IPS-NIHi11 (cell line): ENCODE measurements around the gene SH2D7.

Source experiments
- DNase-seq: peaks from one replicate; pipeline ENCODE4 v3.0.0; 2012; ENCODE audit warnings: mixed read lengths, low spot score

Gene SH2D7

GRCh38 chr15:78061963-78062427, 30.4 kb upstream of the SH2D7 start:
- DNase-seq = no peak

DNA sequence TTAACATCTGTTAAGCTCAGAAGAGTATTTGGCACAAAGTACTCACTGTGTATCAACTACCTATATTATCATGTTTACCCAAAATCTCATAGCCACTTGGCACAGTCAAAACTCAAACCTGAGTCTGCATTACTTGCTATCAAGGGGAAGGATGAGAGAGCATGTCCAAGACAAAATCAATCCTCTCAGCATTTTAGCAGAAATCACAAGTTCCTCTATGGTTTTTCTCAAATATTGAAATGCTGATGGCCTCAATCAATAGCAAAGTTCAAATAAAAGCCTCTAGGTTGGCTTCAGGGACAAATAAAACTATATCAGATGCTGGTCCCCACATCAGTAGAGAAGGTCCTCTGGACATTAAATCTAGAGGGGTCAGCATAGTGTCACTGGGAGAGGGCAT, 29.1 kb upstream of the SH2D7 start:
- DNase-seq = no peak

DNA sequence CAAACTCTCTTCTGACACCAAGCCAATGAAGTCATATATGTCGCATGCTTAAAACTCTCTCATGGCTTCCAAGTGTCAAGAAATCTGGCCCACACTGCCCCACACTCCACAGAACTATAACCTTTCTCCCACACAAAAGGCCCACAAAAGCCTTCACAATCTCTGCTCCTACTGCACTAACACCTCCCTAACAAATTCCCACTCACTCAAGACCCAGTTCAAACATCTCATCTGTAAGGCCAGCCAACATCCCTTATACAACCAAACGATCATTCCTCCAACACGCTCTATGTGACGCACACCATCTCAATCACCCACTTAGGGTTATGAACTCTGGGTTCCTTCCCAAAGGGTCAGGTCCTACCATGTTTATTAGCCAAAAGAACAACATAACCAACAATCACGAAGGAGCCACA, 28.4 kb upstream of the SH2D7 start:
- no peak for DNase-seq

DNA sequence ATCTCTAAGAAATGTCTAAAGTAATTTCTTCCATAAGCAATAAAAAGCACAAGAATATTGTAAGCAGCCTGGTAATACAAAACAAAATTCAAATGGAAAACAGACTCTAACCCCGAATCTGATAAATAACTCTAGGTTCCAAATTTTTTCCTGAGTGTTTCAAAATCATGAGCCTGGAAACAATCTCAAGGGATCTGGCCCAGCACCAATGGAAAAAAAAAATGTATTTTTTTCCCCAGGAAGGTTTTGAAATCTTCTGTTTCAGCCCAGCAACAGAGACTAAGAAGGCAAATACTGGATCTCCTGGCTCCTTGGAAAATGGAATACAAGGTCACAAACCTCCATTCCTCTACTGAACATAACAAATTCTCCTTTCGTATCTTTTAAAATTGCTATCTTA, 27.8 kb upstream of the SH2D7 start:
- DNase-seq = no peak

GRCh38 chr15:78065284-78065872, 27.0 kb upstream of the SH2D7 start:
- no peak for DNase-seq

GRCh38 chr15:78065973-78066946, 26.1 kb upstream of the SH2D7 start:
- DNase-seq = no peak

DNA sequence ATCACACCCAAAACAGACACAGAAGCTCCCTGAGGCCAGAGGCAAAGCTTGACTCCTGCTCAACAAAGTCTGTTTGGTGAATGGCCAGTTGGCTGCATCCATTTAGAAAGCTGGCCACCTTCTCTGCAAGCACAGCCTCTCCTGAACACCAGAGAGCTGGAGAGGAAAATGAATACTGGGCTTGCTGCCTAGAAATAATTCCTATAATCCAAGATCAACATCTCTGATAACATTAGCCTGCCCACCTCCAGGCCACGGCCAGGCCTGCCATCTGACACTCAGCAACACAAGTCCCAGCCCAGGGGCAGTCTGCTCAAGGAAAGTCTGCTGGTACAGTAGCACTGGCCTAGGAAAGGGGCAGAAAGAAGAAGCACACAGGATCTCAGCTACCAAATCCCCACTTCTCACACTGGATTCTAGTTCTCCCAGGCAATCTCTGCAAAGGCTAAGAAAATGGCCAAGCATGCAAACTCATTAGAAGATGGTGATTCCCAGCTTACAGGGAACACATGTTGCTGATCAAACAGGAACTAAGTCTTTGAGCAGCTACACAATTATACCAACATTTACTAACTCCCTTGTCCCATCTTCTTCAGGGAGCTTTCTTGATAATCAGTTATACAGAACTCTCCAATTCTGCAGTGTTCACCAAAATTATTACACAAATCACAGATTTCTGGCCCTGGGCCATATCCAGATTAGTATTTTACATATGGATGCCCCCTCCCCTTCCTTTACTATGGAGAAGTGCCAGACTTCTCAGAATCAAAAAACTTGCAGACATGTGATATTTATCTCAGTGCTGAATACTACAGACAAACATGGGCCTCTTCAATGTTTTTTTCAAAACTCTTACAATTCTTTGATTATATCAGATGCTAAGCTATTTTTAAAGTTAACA, 24.8 kb upstream of the SH2D7 start:
- no peak for DNase-seq

- no peak for DNase-seq
Measured at GRCh38 chr15:78069052-78069414, 23.3 kb upstream of the SH2D7 start.

DNA sequence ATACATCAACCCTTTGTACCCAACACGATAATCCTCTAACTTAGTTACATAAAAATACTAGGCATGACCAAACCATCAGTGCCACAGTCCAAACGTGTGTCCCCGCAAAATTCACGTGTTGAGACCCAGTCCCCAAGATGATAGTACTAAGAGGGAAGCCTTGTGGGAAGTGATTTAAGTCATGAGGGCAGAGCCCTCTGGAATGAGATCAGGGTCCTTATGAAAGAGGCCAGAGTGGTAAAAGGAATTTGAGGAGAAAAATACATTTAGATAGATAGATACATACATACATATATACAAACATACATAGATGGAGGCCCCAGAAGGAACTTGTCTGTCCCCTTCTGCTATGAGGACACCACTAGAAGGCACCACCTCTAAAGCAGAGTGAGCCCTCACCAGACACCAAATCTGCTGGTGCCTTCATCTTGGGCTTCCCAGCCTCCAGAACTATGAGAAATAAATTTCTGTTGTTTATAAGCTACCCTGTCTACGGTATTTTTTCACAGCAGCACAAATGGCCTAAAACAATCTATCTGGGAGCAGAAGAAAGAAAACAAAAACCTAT, 22.8 kb upstream of the SH2D7 start:
- no peak for DNase-seq

DNA sequence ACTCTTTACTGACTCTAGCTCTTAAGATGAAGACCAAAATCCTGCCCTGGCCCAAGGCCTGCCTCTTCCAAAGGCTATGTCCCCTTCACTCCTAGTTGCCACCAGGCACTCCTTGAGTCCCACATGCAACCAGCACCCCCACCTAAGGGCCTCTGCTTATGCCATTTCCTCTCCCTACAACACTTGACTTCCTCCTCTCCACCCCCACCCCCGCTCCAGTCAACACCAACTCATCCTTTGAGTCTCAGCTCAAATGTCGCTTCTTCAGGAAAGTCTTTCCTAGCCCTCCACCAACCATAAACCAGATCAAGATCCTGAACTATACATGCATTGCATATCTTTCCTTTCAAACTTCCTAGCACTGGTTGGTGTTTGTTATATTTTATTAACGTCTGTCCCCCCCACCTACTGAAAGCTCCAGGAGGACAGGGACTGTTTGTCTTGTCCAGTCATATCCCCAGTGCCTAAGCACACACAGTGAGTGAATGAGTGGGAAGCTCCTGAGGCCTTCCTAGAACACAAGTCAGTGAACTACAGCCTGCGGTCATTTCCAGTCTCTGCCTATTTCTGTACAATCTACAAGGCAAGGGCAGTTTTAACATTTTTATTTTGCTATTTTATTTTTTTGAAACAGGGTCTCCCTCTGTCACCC, 22.2 kb upstream of the SH2D7 start:
- DNase-seq = no peak

DNA sequence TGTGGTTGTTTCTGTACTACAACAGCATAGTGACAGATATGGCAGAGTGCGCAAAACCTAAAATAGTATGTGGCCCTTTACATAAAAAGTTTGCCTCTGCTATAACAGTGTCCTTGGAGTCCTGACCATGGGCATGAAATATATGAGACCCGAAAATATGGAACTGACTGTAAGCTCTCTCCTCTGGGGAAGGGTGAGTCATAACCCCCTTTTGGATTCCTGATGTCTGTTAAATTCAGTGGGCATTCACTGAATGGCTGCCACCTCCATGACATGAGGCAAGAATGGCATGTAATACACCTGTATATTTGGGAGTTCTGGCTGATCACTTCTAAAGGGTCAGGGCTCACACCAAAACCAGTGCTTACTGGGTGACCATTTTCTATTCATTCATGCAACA, 21.0 kb upstream of the SH2D7 start:
- DNase-seq = no peak

- DNase-seq = no peak
Measured at GRCh38 chr15:78072080-78072892, 20.1 kb upstream of the SH2D7 start.

DNA sequence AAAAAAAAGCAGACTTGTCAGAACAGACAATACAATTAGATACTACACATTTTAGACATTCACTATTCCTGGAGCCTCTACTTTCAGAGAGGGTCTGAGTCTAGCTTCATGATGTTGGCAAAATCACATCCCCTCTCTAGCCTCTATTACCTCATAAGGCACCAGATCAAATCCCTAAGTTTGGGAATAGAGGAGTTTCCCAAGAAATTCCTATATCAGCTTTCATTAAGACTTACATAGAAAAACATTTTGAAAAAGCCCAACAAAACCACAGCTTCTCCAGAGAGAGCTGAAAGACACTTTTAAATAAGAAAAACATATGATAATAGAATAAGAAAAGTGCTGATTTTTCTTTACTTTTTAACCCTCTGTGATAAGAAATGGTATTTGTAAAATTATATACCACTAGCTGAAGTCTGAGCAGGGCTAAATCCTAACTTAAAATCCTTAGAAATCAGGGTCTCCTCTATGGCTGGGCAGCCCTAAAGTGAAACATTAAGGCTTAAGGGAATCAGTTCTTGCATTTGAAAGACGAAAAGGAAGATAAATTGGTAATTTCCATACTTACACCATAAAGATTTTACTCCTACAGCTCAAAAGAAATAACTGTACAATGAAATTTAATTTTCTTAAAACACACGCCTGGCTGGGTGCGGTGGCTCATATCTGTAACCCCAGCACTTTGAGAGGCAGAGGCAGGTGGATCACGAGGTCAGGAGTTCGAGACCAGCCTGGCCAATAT, 19.1 kb upstream of the SH2D7 start:
- no peak for DNase-seq

- peak; percentile 46 for DNase-seq
Measured at GRCh38 chr15:78075490-78076230, 16.7 kb upstream of the SH2D7 start.

DNA sequence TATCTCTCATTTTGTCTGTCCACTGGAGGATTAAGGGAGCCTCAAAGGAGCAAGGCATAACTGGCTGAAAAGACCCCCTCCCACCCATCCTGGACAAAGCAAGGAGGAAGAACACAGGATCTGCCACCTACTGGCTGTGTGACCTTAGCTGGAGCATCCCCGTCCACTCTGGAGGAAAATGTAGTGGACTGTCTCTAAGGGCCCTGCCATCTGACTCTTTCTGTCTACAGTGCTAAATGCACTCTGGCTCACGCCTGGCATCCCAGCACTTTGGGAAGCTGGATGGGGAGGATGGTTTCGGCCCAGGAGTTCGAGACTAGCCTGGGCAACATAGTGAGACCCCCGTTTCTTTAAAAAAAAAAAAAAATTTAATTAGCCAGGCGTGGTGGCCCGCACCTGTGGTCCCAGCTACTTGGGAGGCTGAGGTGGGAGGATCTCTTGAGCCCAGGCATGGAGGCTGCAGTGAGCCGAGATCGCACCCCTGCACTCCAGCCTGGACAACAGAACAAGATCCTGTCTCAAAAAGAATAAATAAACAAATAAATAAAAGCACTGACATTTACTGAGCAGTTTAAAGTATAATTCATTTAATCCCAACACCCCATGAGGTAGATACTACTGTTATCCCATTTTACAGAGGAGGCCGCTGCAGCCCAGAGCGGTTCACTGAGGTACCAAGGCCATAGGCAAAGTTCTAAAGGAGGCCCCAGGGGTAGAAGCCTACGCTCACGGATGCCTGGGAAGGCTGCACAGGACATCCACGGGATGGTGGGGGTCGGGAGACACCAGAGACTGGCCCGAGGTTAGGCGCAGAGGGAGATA, 15.9 kb upstream of the SH2D7 start:
- DNase-seq = no peak

DNA sequence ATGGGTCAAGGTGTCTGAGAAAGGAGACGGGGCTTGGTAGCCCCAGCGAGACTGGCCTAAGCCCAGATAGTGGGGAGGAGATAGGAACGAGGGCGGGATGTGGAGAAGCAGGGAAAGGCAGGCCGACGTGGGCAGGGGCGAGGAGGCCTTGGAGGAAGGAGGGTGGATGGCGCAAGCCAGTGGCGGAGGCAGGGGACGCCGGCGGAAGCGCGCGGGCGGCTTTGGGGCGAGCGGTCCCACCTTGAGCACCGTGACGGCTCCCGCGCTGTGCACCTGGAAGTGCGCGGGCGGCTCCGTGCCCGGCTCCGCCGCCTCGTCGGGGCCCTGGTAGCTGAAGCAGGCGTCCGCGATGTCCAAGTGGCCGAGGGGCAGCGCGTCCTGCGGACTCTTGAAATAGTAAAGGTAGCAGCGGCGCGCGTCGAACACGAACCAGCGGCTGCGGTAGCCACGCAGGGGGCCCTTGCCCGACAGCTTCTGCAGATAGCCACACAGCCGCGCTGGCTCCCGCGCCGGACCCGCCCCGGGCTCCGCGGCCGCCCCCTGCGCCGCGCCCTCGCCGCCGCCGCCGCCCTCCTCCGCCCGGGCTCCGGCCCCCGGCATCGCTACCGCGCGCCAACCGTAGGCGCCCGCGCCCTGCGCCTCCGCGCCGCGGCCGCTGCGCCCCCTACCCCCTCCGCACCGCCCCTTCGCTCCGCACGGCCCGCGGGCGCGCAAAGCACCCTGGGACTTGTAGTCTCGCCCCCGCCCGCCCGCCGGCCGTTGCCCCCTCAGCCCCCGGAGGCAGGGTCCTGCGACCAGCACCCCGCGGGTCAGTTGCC, 15.1 kb upstream of the SH2D7 start, which contains the start of gene TBC1D2B:
Gene TBC1D2B, minus strand, starts transcription at position 659 of the 818 bp plus-strand sequence. Its CDS starts 59 bp downstream, at position 600.
- DNase-seq = peak; percentile 92

GRCh38 chr15:78077871-78078210, 14.5 kb upstream of the SH2D7 start:
- DNase-seq = no peak
